Type B pancreatic cell (in vitro differentiated cells): ENCODE results near the gene ATP2B1. TPM values are rescaled to one million over a fixed set of nuclear protein-coding genes. Genes with fewer than 3 reads are reported as not detected.

Experiments
- DNase-seq: peaks from one replicate; pipeline ENCODE4 v3.0.0; 2021; ENCODE audit warnings: mixed read lengths; ENCODE audit not compliant: unreplicated experiment; ENCODE audit errors: extremely low spot score
- H3K27ac Mint-ChIP-seq: 2 replicates; pipeline ENCODE4 v1.8.0; 2021; ENCODE audit warnings: mild to moderate bottlenecking, mixed read lengths
- H3K27me3 Mint-ChIP-seq: 2 replicates; pipeline ENCODE4 v1.8.0; 2021; ENCODE audit warnings: mixed read lengths
- H3K36me3 Mint-ChIP-seq: 2 replicates; pipeline ENCODE4 v1.8.0; 2021; ENCODE audit warnings: mixed read lengths
- H3K4me1 Mint-ChIP-seq: one replicate; pipeline ENCODE4 v1.8.0; 2021; ENCODE audit warnings: mixed read lengths; ENCODE audit not compliant: unreplicated experiment
- H3K4me3 Mint-ChIP-seq: 2 replicates; pipeline ENCODE4 v1.8.0; 2021; ENCODE audit warnings: mild to moderate bottlenecking, mixed read lengths
- H3K9me3 Mint-ChIP-seq: 2 replicates; pipeline ENCODE4 v1.8.0; 2021; ENCODE audit warnings: mixed read lengths
- total RNA-seq: library from RNA; stranded (reverse); gene quantifications from 2 replicates; pipeline ENCODE4 v1.2.1, GENCODE V29; 2021; ENCODE audit warnings: low replicate concordance
- TF ChIP-seq, protein P1 (sequence below): fragments of 200-600 bp; sonication (generic); conservative IDR thresholded peaks from 2 replicates; pipeline ENCODE4 v1.5.0; 2021; ENCODE audit warnings: antibody characterized with exemption, mild to moderate bottlenecking

The ATP2B1 gene
- total RNA-seq, 1 donor from 2014 or later, result 95.2 TPM

- Mint-ChIP-seq H3K27me3 (no peaks in the 10 kb centered on the region), H3K36me3 (peaks cover 13% of the 10 kb centered on the region), H3K4me1 (peaks cover 33% of the 10 kb centered on the region), H3K9me3 (peaks cover 5% of the 10 kb centered on the region), H3K4me3 (no peak overlapping the region), H3K27ac (no peak overlapping the region)
- no peak for DNase-seq
- TF ChIP-seq, protein P1, sequence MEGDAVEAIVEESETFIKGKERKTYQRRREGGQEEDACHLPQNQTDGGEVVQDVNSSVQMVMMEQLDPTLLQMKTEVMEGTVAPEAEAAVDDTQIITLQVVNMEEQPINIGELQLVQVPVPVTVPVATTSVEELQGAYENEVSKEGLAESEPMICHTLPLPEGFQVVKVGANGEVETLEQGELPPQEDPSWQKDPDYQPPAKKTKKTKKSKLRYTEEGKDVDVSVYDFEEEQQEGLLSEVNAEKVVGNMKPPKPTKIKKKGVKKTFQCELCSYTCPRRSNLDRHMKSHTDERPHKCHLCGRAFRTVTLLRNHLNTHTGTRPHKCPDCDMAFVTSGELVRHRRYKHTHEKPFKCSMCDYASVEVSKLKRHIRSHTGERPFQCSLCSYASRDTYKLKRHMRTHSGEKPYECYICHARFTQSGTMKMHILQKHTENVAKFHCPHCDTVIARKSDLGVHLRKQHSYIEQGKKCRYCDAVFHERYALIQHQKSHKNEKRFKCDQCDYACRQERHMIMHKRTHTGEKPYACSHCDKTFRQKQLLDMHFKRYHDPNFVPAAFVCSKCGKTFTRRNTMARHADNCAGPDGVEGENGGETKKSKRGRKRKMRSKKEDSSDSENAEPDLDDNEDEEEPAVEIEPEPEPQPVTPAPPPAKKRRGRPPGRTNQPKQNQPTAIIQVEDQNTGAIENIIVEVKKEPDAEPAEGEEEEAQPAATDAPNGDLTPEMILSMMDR, result no peak
Measured at GRCh38 chr12:89689306-89689705, 19.3 kb downstream of the ATP2B1 start.

- Mint-ChIP-seq H3K27ac (no peak overlapping the region), H3K27me3 (no peaks in the 10 kb centered on the region), H3K4me3 (no peak overlapping the region), H3K4me1 (peaks cover 13% of the 10 kb centered on the region), H3K9me3 (peaks cover 16% of the 10 kb centered on the region), H3K36me3 (peaks cover 35% of the 10 kb centered on the region)
- TF ChIP-seq, protein P1, result no peak
- DNase-seq, result no peak
Measured at GRCh38 chr12:89686311-89686710, 22.3 kb downstream of the ATP2B1 start.

DNA sequence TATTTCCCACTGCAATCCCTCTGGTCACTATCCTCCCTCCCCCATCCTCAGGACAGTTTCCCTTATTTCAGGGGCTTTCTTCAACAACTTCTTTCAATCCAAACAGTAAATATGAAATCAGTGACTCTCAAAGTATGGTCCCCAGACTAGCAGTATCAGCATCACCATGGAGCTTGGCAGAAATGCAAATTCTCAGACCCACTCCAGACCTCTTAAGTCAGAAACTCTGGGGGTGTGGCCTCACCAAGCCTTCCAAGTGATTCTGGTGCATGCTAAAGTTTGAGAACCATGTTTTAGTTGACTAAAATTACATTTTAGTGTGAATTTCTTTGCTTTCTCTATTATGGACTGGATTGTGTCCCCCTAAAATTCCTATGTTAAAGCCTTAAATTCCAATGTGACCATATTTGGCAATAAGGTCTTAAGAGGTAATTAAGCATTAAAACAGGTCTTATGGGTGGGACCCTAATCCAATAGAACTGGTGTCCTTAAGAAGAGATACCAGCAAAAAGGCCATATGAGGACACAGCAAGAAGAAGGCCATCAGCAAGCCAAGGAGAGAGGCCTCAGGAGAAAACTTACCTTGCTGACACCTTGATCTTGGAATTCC lies 23.2 kb downstream of the ATP2B1 start:
- no peak overlapping the region for H3K27ac Mint-ChIP-seq

GRCh38 chr12:89684136-89684535 lies 24.5 kb downstream of the ATP2B1 start:
- Mint-ChIP-seq H3K36me3 (peaks cover 48% of the 10 kb centered on the region), H3K27ac (no peak overlapping the region), H3K9me3 (peaks cover 26% of the 10 kb centered on the region), H3K27me3 (no peaks in the 10 kb centered on the region), H3K4me3 (no peak overlapping the region), H3K4me1 (peaks cover 7% of the 10 kb centered on the region)
- DNase-seq, result no peak
- TF ChIP-seq, protein P1, result no peak

More for the DNA sequence above, 23.2 kb downstream of the ATP2B1 start:
- Mint-ChIP-seq H3K9me3 (peaks cover 20% of the 10 kb centered on the region), H3K36me3 (peaks cover 40% of the 10 kb centered on the region), H3K4me1 (peaks cover 7% of the 10 kb centered on the region), H3K4me3 (no peak overlapping the region), H3K27me3 (no peaks in the 10 kb centered on the region)
- DNase-seq, result no peak
- TF ChIP-seq, protein P1, result no peak

DNA sequence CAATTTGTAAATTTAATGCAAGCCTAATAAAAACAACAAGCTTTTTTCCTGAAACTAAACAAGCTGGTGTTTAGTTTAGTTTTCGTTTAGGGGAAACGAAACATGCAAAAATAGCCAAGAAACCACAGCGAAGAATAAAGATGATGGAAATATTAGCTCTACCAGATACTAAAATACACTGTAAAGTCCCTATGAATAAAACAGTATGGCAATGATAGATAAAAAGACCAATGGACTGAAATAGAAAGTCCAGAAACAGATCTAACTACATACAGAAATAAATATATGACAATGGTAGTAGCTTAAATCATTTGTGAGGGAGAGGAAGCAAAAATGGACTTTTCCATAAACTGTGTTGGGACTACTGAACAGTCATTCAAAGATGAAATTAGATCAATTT lies 26.4 kb downstream of the ATP2B1 start:
- Mint-ChIP-seq H3K36me3 (peaks cover 57% of the 10 kb centered on the region), H3K27ac (no peak overlapping the region), H3K4me1 (peaks cover 15% of the 10 kb centered on the region), H3K9me3 (peaks cover 26% of the 10 kb centered on the region), H3K4me3 (no peak overlapping the region), H3K27me3 (no peaks in the 10 kb centered on the region)
- TF ChIP-seq, protein P1, result no peak
- no peak for DNase-seq
